K562 (cell line): Measurements from ENCODE around the gene SRCIN1. TPM values are rescaled to one million over a fixed set of nuclear protein-coding genes. Genes with fewer than 3 reads are reported as not detected.

Experiments used
- ATAC-seq: fragments of 200-7000 bp; cut with Tn5 transposase; 3 replicates; pipeline ENCODE4 v1.9.1; 2020; ENCODE audit warnings: moderate library complexity
- BruUV-seq: library from RNA; stranded (reverse); fragments of 400-500 nt; replicated peaks from 2 replicates; lab custom pipeline; 2021; lab: Mats Ljungman, UMichigan
- CTCF ChIA-PET: fragments of 300-600 bp; formaldehyde crosslinking; extraction: SDS; loops from one replicate; lab custom pipeline; 2021; ENCODE audit warnings: low intra/inter-chr PET ratio; lab: Yijun Ruan, JAX
- POLR2A ChIA-PET: fragments of 300-600, 350-650 bp; sonication (Branson Sonifier 250); formaldehyde crosslinking; extraction: SDS; loops from one replicate; lab custom pipeline; 2021; ENCODE audit warnings: antibody characterized with exemption, inconsistent platforms; lab: Yijun Ruan, JAX
- DNase-seq, 4 experiments: peaks; one replicate each; pipeline versions ENCODE4 v3.0.0 to v3.0.0-alpha.2; 2011 to 2018; ENCODE audit warnings: low spot score in 3 of 4, mixed read lengths in 3 of 4; ENCODE audit errors: extremely low read depth in 1 of 4
- FAIRE-seq: peaks from 2 replicates; lab custom pipeline; 2011; peaks lifted over from hg19 to GRCh38; lab: Jason Lieb, UNC
- H2AFZ ChIP-seq: 2 replicates; pipeline ENCODE4 v1.6.0; 2011; ENCODE audit warnings: low read depth, low read length, control low read depth, inconsistent platforms
- H3K27ac ChIP-seq: fragments of 200-600 bp; 3 replicates; pipeline ENCODE4 v1.8.0; 2011; ENCODE audit warnings: low read depth, mild to moderate bottlenecking, control low read depth, inconsistent platforms, low read length, moderate library complexity, mixed read lengths; ENCODE audit errors: extremely low read depth
- H3K27me3 ChIP-seq, 2 experiments: fragments of 300-600 bp in 1 of 2; 2 replicates in 1 of 2; 3 replicates in 1 of 2; pipeline versions ENCODE4 v1.6.0 to v1.8.0; 2011; ENCODE audit warnings: inconsistent platforms in 2 of 2, low read length in 2 of 2, mild to moderate bottlenecking in 1 of 2, mixed read lengths in 1 of 2, moderate library complexity in 1 of 2; ENCODE audit not compliant: control insufficient read depth in 2 of 2, insufficient read depth in 2 of 2
- H3K36me3 ChIP-seq: fragments of 300-600 bp; 3 replicates; pipeline ENCODE4 v1.8.0; 2011; ENCODE audit warnings: mild to moderate bottlenecking, low read length, inconsistent platforms; ENCODE audit not compliant: control insufficient read depth, insufficient read depth
- H3K4me1 ChIP-seq, 2 experiments: fragments of 200-600 bp in 1 of 2; replicated peaks in 1 of 2; 2 replicates in 1 of 2; 3 replicates in 1 of 2; pipeline versions ENCODE4 v1.5.1 to v1.8.0; 2011; ENCODE audit warnings: inconsistent platforms in 2 of 2, low read length in 2 of 2, mild to moderate bottlenecking in 1 of 2, mixed read lengths in 1 of 2, moderate library complexity in 1 of 2; ENCODE audit not compliant: control insufficient read depth in 2 of 2, insufficient read depth in 2 of 2
- H3K4me2 ChIP-seq: 2 replicates; pipeline ENCODE4 v1.6.1; 2011; ENCODE audit warnings: low read length, control low read depth, inconsistent platforms, mixed read lengths; ENCODE audit not compliant: insufficient read depth
- H3K4me3 ChIP-seq: fragments of 200-600 bp; sonication (generic), shearing (Covaris generic); 2 replicates; pipeline ENCODE4 v1.5.1; 2016; ENCODE audit warnings: control low read depth, inconsistent platforms
- H3K79me2 ChIP-seq: fragments of 200-600 bp; 3 replicates; pipeline ENCODE4 v1.8.0; 2011; ENCODE audit warnings: low read length, inconsistent platforms; ENCODE audit not compliant: control insufficient read depth, insufficient read depth
- H3K9ac ChIP-seq, 2 experiments: 2 replicates each; pipeline versions ENCODE4 v1.6.0 to v1.6.1; 2011; ENCODE audit warnings: low read depth in 2 of 2, low read length in 2 of 2, control low read depth in 1 of 2, inconsistent platforms in 1 of 2, mild to moderate bottlenecking in 1 of 2, mixed read lengths in 1 of 2; ENCODE audit not compliant: insufficient read depth in 1 of 2
- H3K9me1 ChIP-seq: one replicate; pipeline ENCODE4 v1.6.0; 2011; ENCODE audit warnings: inconsistent platforms, mild to moderate bottlenecking, low read length, moderate library complexity; ENCODE audit not compliant: control insufficient read depth, insufficient read depth
- H3K9me3 ChIP-seq: replicated peaks from 2 replicates; pipeline ENCODE4 v1.5.1; 2011; ENCODE audit warnings: low read depth, low read length, inconsistent platforms; ENCODE audit not compliant: control insufficient read depth, insufficient read depth
- H4K20me1 ChIP-seq: replicated peaks from 2 replicates; pipeline ENCODE4 v1.6.1; 2011; ENCODE audit warnings: low read length, inconsistent platforms, mixed read lengths; ENCODE audit not compliant: control insufficient read depth, insufficient read depth
- FOXP1 ChIP-seq: sonication (generic); formaldehyde crosslinking; IDR thresholded peaks from 2 replicates; pipeline ENCODE4 v1.8.0; 2022; ENCODE audit warnings: mild to moderate bottlenecking, missing genetic modification reagents
- KAT2B ChIP-seq: IDR thresholded peaks from one replicate; pipeline ENCODE4 v1.6.1; 2012; ENCODE audit warnings: low read depth, mild to moderate bottlenecking, control low read depth, inconsistent platforms, low read length, moderate library complexity
- MAFF ChIP-seq: IDR thresholded peaks from 2 replicates; pipeline ENCODE4 v1.6.1; 2012; ENCODE audit warnings: low read length, improper control_type of control experiment
- NCOR1 ChIP-seq: fragments of 450-650 bp; IDR thresholded peaks from 2 replicates; pipeline ENCODE4 v1.6.1; 2016; ENCODE audit warnings: mild to moderate bottlenecking, moderate library complexity
- NFATC3 ChIP-seq: fragments of 450-650 bp; IDR thresholded peaks from 2 replicates; pipeline ENCODE4 v1.6.1; 2017; ENCODE audit warnings: mild to moderate bottlenecking
- NR1H2 ChIP-seq: sonication (generic); formaldehyde crosslinking; IDR thresholded peaks from 2 replicates; pipeline ENCODE4 v1.4.0; 2020; ENCODE audit warnings: mild to moderate bottlenecking, missing genetic modification reagents
- NR3C1 ChIP-seq: sonication (generic); formaldehyde crosslinking; IDR thresholded peaks from 2 replicates; pipeline ENCODE4 v1.8.1; 2022; ENCODE audit warnings: missing genetic modification reagents
- SP2 ChIP-seq: IDR thresholded peaks from 2 replicates; pipeline ENCODE4 v1.6.1; 2011; ENCODE audit warnings: mild to moderate bottlenecking, low read depth, low read length, moderate library complexity; ENCODE audit not compliant: poor library complexity, severe bottlenecking; ENCODE audit errors: extremely low read depth
- TRIM28 ChIP-seq: fragments of 450-650 bp; IDR thresholded peaks from 2 replicates; pipeline ENCODE4 v1.6.1; 2017
- U2AF2 ChIP-seq: fragments of 200-400 bp; formaldehyde crosslinking; optimal IDR thresholded peaks from 2 replicates; pipeline ENCODE3; 2017; ENCODE audit warnings: low read depth, mild to moderate bottlenecking, low read length
- ZC3H4 ChIP-seq: sonication (generic); formaldehyde crosslinking; IDR thresholded peaks from 2 replicates; pipeline ENCODE4 v1.9.0; 2021; ENCODE audit warnings: missing genetic modification reagents, borderline replicate concordance
- ZNF589 ChIP-seq: fragments of 200-800 bp; sonication (Bioruptor generic); IDR thresholded peaks from 2 replicates; pipeline ENCODE4 v1.6.1; 2016; ENCODE audit warnings: low read depth, missing genetic modification characterization, missing compliant biosample characterization
- in situ Hi-C: fragments of 300-500 bp; cut with MboI; formaldehyde crosslinking; loops from 4 replicates; pipeline ENCODE4 v1.15.0; 2018; ENCODE audit warnings: inconsistent platforms, mixed read lengths
- intact Hi-C: fragments of 100-400 bp; cut with micrococcal nuclease; formaldehyde crosslinking; loops from 2 replicates; pipeline ENCODE4 v1.14.2; 2022
- polyA plus RNA-seq, 8 experiments: library from polyadenylated mRNA; depleted of rRNA in 4 of 8; stranded (reverse) in 5 of 8; unstranded in 3 of 8; fragments of >200 nt; fragmentation: Nextera tagmentation in 2 of 8; fragmentation: Illumina TruSeq in 1 of 8; extraction: Ambion mirVana in 2 of 8; extraction: Trizol in 1 of 8; gene quantifications; 2 replicates each; pipeline versions ENCODE4 v1.2.1 to v1.2.3, GENCODE V29; 2011 to 2014; ENCODE audit warnings: inconsistent platforms in 1 of 8, missing spikeins in 1 of 8
- total RNA-seq, 7 experiments: library from RNA; depleted of rRNA in 6 of 7; stranded (reverse); fragments of >200 nt in 6 of 7; fragmentation: Illumina TruSeq in 2 of 7; extraction: Trizol in 2 of 7; gene quantifications; 2 replicates each; pipeline versions ENCODE4 v1.2.1 to v1.2.3, GENCODE V29; 2011 to 2021; ENCODE audit warnings: low replicate concordance in 1 of 7
- TF ChIP-seq, protein P1 (sequence below): sonication (generic); formaldehyde crosslinking; IDR thresholded peaks from 2 replicates; pipeline ENCODE4 v1.8.0; 2022; ENCODE audit warnings: mild to moderate bottlenecking, missing genetic modification reagents
- TF ChIP-seq, protein P2 (sequence below): fragments of 450-650 bp; IDR thresholded peaks from 2 replicates; pipeline ENCODE4 v1.6.1; 2017; ENCODE audit warnings: antibody characterized with exemption
- TF ChIP-seq, protein P3 (sequence below): fragments of 450-650 bp; IDR thresholded peaks from 2 replicates; pipeline ENCODE4 v1.6.1; 2017; ENCODE audit warnings: antibody characterized with exemption, mild to moderate bottlenecking

Gene SRCIN1
- total and polyA plus RNA-seq, 9 of the 15 experiments (the other 6 are each of a cell fraction or from before 2014, with no cell fraction given) = 0.09 to 0.33 (median 0.13) TPM; not detected in 6

GRCh38 chr17:38625482-38625881 lies 19.7 kb upstream of the SRCIN1 start:
- H2AFZ ChIP-seq = no peak overlapping the region
- H3K36me3 ChIP-seq = no peaks in the 10 kb centered on the region
- ATAC-seq = no peak
- H3K27me3 ChIP-seq = peaks cover 12 to 24% of the 10 kb centered on the region in 2 experiments
- H3K79me2 ChIP-seq = no peaks in the 10 kb centered on the region
- H4K20me1 ChIP-seq = no peaks in the 10 kb centered on the region
- H3K9ac ChIP-seq = no peak overlapping the region
- in situ Hi-C loops (no loop called here), intact Hi-C loops (no loop called here)
- H3K4me2 ChIP-seq = no peak overlapping the region
- no TSS peak for BruUV-seq
- H3K27ac ChIP-seq = no peak overlapping the region
- ChIA-PET POLR2A (no interaction called here), CTCF (no interaction called here)
- H3K9me1 ChIP-seq = no peaks in the 10 kb centered on the region
- TF ChIP-seq U2AF2 = no peak
- no peak for TF ChIP-seq NFATC3
- TF ChIP-seq TRIM28 = no peak
- TF ChIP-seq FOXP1 = no peak
- no peak for TF ChIP-seq NCOR1
- TF ChIP-seq MAFF = no peak
- TF ChIP-seq, protein P1, sequence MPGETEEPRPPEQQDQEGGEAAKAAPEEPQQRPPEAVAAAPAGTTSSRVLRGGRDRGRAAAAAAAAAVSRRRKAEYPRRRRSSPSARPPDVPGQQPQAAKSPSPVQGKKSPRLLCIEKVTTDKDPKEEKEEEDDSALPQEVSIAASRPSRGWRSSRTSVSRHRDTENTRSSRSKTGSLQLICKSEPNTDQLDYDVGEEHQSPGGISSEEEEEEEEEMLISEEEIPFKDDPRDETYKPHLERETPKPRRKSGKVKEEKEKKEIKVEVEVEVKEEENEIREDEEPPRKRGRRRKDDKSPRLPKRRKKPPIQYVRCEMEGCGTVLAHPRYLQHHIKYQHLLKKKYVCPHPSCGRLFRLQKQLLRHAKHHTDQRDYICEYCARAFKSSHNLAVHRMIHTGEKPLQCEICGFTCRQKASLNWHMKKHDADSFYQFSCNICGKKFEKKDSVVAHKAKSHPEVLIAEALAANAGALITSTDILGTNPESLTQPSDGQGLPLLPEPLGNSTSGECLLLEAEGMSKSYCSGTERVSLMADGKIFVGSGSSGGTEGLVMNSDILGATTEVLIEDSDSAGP (CRISPR knock-in tag) = no peak
- no peak for TF ChIP-seq ZC3H4
- no peak for TF ChIP-seq NR3C1
- TF ChIP-seq, protein P2, sequence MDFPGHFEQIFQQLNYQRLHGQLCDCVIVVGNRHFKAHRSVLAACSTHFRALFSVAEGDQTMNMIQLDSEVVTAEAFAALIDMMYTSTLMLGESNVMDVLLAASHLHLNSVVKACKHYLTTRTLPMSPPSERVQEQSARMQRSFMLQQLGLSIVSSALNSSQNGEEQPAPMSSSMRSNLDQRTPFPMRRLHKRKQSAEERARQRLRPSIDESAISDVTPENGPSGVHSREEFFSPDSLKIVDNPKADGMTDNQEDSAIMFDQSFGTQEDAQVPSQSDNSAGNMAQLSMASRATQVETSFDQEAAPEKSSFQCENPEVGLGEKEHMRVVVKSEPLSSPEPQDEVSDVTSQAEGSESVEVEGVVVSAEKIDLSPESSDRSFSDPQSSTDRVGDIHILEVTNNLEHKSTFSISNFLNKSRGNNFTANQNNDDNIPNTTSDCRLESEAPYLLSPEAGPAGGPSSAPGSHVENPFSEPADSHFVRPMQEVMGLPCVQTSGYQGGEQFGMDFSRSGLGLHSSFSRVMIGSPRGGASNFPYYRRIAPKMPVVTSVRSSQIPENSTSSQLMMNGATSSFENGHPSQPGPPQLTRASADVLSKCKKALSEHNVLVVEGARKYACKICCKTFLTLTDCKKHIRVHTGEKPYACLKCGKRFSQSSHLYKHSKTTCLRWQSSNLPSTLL = no peak
- no peak for TF ChIP-seq NR1H2
- TF ChIP-seq SP2 = no peak
- TF ChIP-seq KAT2B = no peak
- TF ChIP-seq, protein P3, sequence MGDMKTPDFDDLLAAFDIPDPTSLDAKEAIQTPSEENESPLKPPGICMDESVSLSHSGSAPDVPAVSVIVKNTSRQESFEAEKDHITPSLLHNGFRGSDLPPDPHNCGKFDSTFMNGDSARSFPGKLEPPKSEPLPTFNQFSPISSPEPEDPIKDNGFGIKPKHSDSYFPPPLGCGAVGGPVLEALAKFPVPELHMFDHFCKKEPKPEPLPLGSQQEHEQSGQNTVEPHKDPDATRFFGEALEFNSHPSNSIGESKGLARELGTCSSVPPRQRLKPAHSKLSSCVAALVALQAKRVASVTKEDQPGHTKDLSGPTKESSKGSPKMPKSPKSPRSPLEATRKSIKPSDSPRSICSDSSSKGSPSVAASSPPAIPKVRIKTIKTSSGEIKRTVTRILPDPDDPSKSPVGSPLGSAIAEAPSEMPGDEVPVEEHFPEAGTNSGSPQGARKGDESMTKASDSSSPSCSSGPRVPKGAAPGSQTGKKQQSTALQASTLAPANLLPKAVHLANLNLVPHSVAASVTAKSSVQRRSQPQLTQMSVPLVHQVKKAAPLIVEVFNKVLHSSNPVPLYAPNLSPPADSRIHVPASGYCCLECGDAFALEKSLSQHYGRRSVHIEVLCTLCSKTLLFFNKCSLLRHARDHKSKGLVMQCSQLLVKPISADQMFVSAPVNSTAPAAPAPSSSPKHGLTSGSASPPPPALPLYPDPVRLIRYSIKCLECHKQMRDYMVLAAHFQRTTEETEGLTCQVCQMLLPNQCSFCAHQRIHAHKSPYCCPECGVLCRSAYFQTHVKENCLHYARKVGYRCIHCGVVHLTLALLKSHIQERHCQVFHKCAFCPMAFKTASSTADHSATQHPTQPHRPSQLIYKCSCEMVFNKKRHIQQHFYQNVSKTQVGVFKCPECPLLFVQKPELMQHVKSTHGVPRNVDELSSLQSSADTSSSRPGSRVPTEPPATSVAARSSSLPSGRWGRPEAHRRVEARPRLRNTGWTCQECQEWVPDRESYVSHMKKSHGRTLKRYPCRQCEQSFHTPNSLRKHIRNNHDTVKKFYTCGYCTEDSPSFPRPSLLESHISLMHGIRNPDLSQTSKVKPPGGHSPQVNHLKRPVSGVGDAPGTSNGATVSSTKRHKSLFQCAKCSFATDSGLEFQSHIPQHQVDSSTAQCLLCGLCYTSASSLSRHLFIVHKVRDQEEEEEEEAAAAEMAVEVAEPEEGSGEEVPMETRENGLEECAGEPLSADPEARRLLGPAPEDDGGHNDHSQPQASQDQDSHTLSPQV = no peak
- no peak for TF ChIP-seq ZNF589 (CRISPR knock-in tag)
- no peak for FAIRE-seq
- H3K9me3 ChIP-seq = no peaks in the 10 kb centered on the region
- no peak for DNase-seq
- no peaks in the 10 kb centered on the region; a peak in 2 of 5 replicates for H3K4me1 ChIP-seq
- H3K4me3 ChIP-seq = no peak overlapping the region
